NCI-H524 (cell line): ENCODE data around the gene GAPDHS.
A peak's percentile ranks its signal among the peaks of the same experiment; 100 is the strongest.

Experiments used
- DNase-seq, 2 experiments: peaks; one replicate each; lab custom pipeline; 2025; lab: John Stamatoyannopoulos, UW

Gene GAPDHS

DNA sequence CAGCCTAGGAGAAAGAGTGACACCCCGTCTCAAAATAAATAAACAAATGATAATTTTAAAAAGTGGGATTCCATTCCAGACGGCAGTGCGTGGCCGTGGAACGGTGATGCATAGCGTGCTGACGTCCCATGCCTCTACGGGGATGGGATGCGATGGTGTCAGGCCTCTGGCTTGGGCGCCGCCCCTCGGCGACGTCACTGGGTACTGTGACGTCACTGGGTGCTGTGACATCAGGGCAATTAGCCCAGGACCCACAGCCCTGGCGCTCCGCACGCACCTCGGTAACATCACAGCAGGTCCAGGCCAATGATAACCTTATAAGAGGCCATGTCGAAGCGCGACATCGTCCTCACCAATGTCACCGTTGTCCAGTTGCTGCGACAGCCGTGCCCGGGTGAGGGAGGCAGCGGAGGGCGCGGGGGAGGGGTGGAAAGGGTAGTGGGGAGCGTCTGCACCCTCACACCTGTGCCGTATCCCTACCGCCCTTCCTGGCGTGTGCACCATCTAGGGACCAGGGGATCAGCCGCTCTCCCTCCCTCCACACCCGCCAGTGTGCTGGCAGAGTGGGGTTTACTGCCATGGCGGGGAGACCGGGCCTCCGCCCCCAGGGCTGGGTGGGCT, at the start of gene GAPDHS:
Gene GAPDHS (plus strand): TSS at position 256 of the 621 bp plus-strand sequence. CDS start 72 bp downstream, at position 328.
- DNase-seq: no peak

- no peak for DNase-seq
These were observed 48.8 kb upstream of the GAPDHS start for GRCh38 chr19:35484252-35485036.

- no peak for DNase-seq
These were observed 47.0 kb upstream of the GAPDHS start for GRCh38 chr19:35486268-35486708.

DNA sequence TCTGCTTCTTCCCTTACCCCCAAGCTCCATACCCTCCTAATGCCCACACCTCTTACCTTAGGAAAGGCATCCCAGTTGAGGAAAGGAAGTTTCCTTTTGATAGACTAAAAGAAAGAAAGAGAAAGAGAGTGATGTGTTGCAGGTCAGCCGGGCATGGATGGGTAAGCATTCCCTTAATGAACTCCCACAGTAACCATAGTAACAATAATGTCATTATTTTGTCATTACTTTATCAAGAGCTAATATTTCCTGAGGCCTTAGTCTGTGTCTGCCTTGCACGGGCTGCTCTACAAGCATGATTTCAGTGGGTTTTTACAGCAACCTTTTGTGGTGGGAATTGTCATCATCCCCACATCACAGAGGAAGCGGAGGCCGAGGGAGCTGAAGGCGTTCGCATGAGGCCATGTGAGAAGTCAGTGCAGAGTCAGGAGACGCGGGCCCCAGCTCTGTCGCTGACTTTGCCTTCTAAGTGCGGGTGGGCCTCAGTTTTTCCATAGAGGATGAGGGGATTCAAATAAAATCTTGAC, 45.5 kb upstream of the GAPDHS start:
- no peak for DNase-seq

DNA sequence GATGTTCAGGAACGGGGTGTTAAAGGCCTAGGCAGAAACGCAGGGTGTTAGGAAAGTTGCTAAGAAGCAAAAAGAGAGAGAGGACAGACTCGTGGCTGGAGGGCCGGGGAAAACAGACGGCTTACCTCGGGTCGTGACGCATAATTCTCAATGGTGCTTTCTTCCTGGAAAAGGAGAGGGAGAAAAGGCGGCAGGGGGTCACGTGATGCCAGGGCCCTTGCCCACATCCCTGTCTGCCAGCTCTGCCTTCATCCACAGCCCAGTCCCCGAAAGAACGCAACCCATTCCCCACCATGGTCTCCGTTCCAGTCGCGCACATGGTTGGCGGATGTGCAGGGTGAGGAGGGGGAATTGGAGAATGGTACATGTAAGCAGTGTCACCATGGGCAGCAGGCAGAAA, 44.6 kb upstream of the GAPDHS start:
- DNase-seq: peak in 1 of 2 experiments; percentile 27

GRCh38 chr19:35490364-35490763, 42.9 kb upstream of the GAPDHS start, which contains the start of gene KRTDAP:
Gene KRTDAP, minus strand, starts transcription at chr19:35490464. Its CDS starts 22 bp downstream, at chr19:35490442.
- DNase-seq: no peak

DNA sequence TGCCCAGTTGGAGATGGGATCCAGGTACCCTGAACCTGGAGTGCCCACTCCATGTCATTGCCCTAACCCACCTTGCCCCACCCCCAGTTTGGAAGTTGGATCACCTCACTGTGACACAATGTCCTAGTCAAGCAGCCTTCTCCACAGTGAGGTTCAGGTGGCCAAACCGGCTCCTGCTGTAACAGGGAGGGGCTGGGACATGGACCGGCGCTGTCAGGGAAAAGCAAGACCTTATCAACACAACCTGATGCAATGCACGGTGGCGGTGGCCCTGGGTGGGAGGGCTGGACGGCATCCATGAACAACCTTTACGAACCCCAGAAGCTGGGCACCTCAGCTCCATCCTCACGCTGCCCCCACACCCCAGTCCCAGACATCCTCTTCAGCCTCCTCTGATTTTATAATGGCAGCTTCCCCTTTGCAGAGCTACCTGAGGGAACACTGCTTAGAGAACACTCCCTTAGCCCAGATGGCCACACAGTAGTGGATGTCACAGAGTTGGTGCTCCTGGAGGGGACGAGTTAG, 41.4 kb upstream of the GAPDHS start:
- DNase-seq: no peak

DNA sequence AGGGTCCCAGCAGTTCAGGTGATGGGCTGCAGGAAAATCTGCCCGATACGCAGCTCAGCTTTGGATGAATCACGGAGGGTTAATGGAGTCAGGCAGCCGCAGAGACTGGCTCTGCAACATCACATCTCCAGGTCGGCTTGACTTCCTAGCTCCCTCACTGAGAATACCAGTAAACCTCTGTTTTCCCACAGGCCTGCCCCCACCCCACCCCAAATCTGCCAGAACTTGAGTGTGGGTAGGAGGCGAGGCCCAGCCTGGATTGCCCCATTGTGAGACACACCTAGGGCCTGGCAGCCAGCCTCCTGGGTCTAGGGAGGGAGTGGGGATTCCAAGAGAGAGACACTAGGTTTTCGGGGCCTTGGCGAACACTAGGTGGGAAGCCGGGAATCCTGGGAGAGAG, 39.3 kb upstream of the GAPDHS start:
- no peak for DNase-seq

DNA sequence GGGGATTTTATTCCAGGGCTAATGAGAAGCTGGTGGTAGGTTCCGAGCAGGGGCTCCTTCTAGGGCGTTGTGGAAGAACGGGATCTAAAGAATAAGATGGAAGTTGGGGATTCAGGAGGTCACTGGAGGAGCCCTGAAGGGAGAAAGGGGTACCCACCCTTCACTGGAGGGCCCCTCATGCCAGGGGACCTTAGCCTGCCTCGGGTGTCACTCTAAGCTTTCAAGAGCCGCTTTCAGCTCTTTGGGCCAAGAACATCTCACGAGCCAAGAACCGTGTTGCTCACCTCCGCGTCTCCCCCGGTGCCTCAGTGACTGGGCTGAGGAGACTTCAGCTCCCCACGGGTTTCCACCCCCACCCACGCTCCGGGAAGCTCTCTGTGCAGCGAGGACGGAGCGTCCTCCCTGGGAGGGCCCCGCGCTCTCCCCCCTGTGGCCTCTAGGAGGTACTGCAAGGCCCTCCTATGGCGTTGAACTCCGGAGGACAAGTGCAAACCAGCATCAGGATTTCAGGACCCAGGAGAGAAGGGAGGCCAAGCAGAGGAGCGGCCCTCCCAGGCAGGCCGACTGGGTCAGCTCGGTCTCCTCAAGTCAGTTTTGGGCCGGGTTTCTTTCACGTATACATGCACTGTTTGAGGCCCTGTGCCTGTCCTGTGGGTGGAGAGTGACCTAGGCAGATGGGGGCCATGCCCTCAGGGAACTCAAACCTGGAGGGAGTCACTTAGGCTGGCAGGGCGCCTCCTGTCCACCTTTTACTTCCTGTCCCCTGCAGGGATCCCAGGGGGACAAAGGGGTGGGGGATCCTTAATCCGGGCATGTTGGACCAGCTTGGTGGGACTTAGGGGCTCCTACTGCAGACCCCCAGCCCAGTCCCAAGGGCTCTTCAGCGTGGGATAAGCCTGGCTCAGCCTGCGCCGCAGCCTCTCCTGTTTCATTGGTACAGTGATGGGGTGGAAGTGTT, 37.9 kb upstream of the GAPDHS start:
- DNase-seq: peak; percentile 33 to 57

GRCh38 chr19:35497406-35497805, 35.9 kb upstream of the GAPDHS start:
- DNase-seq: no peak

DNA sequence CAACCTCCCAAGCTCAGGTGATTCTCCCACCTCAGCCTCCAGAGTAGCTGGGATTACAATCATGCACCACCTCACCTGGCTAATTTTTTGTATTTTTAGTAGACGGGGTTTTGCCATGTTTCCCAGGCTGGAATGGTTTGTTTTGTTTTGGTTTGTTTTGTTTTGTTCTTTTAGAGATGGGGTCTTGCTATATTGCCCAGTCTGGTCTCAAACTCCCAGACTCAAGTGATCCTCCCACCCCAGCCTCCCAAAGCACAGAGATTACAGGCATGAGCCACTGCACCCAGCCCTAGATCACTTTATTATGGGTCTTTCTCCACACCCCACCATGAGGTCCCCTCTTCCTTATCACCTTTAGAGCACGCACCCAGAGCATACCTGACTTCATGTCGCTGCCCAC, 35.0 kb upstream of the GAPDHS start:
- DNase-seq: no peak

DNA sequence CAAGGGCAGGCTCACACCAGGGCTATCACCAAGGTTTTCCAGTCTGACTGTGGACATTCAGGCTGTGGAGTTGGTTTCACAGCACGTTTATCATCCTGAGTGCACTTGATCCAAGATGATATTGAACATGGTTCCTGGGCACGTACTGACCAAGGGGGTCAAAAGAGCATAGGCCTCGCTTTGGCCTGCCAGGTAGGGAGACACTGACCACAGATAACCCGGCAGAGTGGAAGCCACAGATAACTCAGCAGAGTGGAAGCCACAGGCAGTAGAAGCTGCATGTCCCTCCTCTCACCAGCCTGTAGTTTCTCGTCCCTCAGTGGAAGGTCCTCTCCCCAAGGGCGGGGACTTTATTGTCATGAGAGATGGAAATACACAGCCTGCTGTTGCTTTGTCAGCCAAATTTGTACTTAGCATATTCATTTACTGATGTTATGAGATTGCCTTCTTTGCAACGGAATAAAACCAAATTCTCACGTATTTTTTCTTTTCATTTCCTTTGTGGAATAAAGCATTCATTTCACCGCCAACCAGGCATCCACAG, 34.2 kb upstream of the GAPDHS start:
- DNase-seq: no peak

DNA sequence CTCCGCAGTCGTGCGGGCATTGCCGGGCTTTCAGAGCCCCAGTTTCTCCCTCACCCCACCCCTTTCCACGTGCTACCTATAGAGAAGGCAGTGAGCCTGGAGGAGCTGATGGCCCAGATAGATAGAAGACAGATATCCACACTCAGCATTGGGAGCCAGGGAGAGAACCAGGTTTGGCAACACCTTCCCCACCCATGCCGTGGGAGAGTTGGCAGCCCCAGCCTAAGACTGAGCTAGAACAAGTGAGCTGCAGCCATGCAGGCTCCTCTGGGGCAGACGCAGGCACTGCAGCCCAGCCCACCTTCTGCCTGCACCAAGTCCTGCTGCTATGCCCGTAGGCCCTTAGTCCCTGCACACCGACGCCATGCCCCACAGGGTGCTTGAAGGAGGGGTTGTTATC, 32.6 kb upstream of the GAPDHS start:
- no peak for DNase-seq

DNA sequence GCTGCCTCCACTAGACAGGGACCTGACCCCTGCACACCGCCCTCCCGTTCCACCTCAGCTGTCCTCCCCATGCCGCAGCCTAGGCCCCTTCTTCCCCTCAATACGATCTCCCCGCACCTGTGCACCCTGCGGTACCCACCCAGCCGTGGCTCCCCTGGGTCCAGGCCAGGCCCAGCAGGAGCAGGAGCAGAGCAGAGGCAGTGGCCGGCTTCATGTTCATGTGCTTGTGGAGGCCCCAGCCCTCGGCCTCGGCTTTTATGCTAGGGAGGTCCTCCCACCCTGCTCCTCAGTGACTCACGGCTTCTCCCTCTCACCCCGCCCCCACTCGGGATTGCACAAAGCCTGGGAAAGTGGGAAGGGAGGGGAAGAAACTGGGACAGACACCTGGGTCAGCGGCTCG, 31.6 kb upstream of the GAPDHS start:
- DNase-seq: no peak

DNA sequence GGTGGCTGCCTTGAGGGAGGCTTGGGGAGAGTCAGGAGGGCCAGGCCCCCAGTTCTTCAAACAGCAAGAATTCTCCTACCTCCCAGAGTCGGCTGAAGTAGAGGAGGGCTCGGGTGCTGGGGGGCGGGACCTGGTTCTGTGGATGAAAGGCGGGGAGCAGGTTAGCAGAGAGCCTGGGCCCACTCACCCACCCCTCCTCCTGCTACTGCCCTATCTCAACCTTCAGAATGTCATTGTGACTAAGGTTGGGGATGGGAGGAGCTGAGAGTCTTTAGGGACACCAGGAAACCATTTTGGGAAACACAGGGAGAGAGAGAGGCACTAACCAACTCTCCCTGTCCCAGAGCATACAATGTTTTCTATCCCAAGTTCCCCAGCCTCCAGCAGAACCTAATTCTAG, 30.5 kb upstream of the GAPDHS start:
- no peak for DNase-seq

GRCh38 chr19:35506011-35506410, 27.2 kb upstream of the GAPDHS start:
- no peak for DNase-seq

GRCh38 chr19:35507561-35507960, 25.7 kb upstream of the GAPDHS start:
- DNase-seq: no peak

DNA sequence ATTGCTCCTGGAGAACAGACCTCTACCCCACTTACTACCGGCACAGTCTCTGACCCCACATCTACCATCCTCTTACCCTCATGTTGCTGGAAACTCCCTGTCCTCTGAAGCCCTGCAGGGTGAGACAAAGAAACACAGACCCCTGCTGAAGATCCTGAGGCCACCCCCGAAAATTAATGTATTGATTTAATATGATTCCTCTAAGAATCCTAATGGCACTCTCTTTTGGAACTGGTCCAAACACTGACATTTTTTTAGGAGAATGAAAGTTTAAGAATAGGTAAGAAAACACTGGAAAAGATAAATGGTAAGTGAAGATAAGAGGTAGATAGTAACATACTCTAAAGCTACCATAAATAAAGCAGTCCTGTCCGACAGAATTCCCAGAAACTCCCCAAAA, 25.1 kb upstream of the GAPDHS start:
- DNase-seq: no peak

- DNase-seq: peak in 1 of 2 experiments; percentile 24
These were observed 24.1 kb upstream of the GAPDHS start for GRCh38 chr19:35509018-35509652.

DNA sequence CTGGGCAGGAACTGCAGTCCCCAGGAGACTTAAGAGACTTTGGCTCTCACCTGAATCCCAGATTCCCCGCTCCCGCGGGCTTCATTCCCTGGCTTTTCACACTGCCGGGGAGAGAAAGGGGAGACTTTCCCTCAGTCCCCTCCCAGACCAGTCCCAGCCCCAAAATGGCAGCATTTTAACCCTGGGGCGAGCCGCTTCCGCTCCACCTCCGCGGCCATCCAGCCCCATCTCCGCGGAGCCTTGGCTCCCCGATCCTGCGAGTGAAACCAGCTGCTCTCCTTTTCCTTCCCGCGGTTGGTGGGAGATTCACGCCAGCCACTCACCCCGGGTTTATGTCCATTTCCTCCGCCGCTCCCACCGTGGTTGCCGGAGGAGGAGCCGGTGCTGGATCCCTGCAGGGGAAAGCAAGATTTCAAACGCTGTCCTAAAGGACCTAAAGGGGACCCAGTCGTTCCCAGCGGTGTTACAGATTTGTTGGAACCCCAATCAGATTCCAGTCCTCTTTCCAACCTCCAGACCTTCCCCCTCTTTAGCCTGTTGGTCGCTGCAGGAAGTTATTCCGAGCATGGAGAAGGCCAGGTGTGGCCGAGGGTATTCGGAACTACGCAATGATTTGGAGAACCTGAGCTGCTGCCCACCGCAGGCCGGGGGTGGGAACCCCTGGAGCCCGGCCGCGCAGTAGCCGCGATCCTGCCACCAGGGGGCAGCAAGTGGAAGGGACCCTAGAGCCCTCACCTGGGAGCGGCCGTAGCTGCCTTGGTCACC, 23.2 kb upstream of the GAPDHS start:
- peak; percentile 20 to 74 for DNase-seq
